Globus pallidus (tissue), 1 donor: Measurements from ENCODE around the gene ZSCAN25.
"Not testable (repeated sequence)": the region's sequence is repeated elsewhere in the genome, so short reads cannot be mapped to it uniquely, and the experiment has no call there.

Experiments used
- DNase-seq: peaks from one replicate; pipeline ENCODE4 v3.0.0-alpha.2; 2015; ENCODE audit warnings: low spot score

The ZSCAN25 gene

DNA sequence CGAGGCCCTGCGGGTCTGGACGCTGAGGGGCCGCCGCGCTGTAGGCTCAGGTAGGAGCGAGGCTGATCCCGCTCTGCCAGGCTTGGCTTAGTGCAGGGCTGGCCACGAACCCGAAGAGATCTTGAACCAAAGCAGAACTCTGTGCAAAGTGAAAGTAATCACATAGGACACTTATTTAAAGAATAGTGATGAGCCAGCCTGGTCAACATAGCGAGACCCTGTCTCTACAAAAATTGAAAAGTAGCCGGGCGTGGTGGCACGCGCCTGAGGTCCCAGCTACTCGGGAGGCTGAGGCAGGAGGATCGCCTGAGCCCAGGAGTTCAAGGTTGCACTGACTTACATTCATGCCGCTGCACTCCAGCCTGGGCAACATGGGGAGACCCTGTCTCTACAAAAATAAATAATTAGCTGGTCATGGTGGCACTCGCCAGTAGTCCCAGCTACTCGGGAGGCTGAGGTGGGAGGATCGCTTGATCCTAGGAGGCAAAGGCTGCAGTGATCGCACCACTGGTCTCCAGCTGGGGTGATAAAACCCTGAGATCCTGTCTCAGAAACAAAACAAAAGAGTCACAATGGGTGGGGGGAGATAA lies 541 bp downstream of the ZSCAN25 start:
- no peak for DNase-seq

DNA sequence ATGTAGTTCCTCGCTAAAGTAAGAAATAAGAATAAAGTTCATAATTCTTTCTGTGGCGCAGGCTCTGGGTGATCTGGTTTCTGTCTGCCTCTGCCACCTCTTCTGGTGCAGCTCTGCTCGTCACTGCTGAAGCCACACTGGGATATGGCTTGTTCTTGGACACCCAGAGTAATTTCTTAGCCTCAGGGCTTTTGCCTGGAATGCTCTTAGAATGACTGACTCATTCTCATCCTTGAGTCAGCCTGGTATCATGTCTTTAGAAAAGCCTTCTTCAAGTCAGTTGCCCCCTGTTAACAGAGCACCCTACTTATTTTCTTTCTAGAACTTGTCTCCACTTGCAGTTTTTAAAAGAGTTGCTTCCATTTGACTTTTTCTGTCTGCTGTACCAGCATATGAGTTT lies 2.0 kb downstream of the ZSCAN25 start:
- DNase-seq: no peak

DNA sequence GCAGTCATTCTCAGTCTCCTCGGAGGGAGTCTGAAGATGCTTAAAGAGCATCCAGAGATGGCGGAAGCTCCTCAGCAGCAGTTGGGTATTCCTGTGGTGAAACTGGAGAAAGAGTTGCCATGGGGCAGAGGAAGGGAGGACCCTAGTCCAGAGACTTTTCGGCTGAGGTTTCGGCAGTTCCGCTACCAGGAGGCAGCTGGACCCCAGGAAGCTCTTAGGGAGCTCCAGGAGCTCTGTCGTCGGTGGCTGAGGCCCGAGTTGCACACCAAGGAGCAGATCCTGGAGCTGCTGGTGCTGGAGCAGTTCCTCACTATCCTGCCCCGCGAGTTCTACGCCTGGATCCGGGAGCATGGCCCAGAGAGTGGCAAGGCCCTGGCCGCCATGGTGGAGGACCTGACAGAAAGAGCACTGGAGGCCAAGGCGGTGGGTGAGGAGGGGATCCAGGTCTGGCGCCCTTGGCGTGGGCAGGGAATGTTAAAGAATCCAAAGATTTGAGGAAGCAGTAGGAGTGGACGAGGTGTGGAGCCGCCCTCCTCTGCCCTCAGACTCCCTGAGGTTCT lies 2.9 kb downstream of the ZSCAN25 start:
- no peak for DNase-seq

DNA sequence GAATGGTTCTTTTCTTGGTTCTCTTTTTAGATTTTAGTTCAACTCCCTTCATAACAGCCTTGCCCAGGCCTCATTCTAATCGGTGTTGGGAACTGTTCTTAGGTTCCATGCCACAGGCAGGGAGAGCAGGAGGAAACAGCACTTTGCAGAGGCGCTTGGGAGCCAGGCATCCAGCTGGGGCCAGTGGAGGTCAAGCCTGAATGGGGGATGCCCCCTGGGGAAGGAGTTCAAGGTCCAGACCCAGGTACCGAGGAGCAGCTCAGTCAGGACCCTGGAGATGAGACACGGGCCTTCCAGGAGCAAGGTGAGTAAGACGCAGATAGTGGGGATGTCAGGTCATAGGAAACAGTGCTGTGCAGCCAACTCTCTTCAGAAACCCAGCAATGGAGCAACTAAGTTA lies 4.5 kb downstream of the ZSCAN25 start:
- DNase-seq: no peak

- DNase-seq: no peak
These were observed 5.8 kb downstream of the ZSCAN25 start for GRCh38 chr7:99622596-99622995.

DNA sequence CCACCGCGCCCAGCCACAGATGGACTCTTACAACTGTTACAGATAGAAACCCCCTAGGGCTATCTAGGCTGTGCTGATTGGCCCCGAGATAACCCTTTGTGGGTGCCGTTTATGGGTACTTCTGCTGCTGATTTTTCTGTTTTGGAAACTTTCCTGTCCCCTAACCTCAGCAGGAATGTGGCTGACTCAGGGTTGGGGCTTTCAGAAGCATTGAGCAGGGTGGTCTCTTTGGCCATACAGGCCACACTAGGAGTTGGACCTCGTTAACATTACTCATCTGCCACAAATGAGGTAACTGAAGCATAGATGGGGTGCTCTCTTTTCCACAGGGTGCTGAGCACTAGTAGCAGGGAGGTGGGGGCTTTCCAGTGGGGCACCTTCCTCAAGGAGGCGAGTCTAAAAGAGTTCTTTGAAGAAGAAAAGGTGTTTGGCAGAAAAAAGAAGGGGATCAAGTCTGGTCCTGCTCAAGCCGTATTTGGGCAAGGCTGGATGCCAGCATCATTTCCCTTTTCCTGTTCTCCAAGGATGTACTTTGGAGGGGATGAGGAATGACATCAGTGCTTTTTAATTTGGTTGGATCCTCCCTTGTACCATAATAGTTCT lies 6.4 kb downstream of the ZSCAN25 start:
- DNase-seq: no peak

DNA sequence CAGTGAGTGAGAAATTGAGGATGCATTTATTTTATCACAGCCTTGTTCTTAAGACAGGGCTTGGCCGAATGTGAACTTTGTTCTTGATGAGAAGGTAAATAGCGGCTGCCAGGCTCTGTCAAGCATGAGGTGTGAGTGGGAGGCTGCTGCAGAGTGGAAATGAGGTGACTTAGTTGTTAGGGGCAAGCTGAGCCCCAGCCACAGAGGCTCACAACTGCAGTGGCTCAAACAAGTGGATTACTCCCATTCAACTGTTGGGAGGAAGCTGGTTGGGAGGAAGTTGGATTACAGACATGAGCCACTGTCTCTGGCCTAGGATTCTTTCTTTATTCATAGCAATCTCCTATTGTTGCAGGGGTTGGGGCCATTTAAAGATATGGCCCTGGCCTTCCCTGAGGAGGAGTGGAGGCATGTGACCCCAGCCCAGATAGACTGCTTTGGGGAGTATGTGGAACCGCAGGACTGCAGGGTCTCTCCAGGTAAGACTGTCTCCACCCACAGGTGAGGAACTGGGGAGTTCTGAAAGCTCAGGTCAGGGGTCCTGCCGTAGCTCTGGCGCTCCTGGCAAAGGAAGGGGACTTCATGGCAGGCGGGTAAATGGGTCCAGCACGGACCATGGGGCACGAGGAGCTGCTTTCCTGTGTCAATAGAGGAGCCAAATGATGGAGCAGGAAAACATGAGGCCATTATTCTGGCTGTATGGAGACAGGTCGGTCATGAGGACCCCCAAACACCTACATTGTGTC lies 7.1 kb downstream of the ZSCAN25 start:
- no peak for DNase-seq

DNA sequence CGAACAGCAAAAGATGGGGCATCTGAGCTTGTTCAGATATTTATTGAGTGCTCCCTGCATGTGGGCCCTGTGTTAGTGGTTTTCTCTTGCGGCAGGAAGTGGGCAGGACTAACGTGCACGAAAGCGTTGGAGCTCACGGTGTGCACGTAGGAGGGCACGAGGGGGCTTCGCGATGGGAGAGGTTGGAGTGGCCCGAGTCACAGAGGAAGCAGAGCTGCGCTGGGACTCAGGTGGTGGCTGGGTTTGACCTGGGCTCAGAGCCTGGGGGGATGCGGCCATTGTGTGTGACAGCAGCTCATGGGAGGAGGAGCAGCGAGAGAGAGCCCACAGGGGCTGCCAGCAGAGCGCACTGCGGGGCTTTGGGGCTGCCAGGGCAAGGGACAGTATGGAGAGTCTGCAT lies 7.7 kb downstream of the ZSCAN25 start:
- DNase-seq: no peak

GRCh38 chr7:99625321-99625720 lies 8.6 kb downstream of the ZSCAN25 start:
- DNase-seq: no peak

- no peak for DNase-seq
These were observed 9.2 kb downstream of the ZSCAN25 start for GRCh38 chr7:99625961-99626360.

DNA sequence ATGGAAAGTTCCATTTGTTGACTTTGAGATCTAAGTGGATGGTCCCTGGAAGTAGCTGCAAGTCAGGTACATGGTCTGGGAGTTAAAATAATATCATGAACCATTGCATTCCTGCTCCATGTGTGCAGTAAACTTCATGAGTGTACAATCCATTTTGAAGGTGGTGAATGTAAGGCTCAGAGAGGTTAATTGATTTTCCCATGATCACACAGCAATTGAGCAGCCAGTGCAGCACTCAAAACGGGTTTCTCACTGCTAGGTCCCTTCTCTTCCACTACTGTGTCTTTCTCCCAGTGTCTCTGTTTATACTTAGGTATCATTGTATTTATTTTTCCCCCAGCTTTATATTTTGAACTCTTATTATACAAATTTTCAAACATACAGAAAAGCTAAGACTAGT lies 9.9 kb downstream of the ZSCAN25 start:
- DNase-seq: no peak

- DNase-seq: no peak
These were observed 10.8 kb downstream of the ZSCAN25 start for GRCh38 chr7:99627513-99627912.

- no peak for DNase-seq
These were observed 12.0 kb downstream of the ZSCAN25 start for GRCh38 chr7:99628471-99629465.

GRCh38 chr7:99629643-99630042 lies 12.9 kb downstream of the ZSCAN25 start:
- DNase-seq: no peak

DNA sequence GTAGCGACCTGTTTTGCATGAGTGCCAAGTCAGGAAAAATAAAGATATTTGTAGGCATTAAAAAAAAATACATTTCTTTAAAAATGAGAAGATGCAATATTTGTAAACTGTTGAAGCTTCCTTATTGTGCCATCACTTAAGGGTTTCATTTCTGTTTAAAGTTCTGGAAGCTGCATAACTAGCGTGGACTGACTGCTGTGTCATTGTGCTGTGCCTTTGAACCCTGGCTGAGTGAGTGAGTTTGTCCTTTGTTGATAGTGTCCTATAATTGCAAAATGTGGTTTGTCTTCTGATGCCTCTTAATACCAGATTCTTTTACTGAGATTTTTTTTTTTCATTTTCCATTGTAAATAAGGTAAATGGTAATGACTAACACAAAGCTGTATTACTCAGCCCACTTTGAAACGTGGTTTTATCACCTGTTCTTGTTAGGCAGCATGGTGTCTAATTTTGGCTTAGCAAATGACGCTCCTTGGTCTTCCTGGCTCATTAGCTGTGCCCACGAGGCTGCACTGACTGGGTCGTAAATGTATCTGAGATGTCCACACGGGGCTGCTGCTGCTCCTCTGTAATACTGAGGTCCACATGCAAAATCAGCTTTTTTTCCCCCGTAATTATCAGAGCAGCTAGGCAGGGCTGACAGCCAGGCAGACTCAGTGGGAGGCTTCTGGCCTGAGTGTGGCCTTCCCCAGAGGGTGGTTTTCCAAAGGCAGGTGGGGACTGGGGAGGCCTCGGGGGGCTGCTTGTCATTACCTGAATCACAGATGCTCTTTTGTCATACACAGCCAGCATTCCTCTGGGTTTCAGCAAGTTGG lies 14.8 kb downstream of the ZSCAN25 start:
- no peak for DNase-seq

DNA sequence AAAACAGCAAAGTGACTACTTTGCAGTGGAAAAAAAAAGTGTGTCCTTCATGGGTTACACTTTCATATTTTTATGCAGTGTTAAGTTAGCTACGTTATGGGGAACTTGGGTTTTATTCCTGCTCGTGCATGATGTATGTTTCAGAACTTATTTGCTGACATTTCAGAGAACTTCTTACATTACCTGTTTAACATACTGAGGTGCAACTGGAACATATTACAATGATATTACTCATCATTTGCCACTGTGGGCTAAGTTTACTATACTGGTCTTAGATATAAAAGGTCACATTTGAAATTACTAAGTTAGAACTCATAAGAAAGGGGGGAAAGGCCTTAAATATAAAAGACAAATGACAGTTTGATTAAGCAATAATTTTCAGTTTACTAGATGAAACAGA lies 20.7 kb downstream of the ZSCAN25 start:
- not testable (repeated sequence) for DNase-seq

- no peak for DNase-seq
These were observed 22.0 kb downstream of the ZSCAN25 start for GRCh38 chr7:99638731-99639130.

DNA sequence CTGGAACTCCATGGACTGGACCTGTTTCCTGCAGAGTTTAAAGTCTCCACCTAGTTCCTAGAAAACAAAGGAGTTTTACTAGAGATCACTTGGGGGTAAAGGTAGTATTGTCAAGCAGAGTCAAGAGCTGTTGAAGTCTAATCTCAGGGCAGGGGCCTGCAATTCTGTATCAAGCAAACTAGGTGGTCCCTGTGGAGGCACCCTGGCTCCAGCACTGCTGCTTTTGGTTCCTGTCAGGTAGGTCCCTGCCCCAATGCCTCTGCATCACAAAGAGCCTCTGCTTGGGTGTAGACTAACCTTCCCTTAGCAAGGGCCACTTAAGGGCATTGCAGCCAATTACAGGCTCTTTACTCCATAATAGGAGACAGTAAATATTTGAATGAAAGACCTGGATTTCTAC lies 22.5 kb downstream of the ZSCAN25 start:
- DNase-seq: no peak

DNA sequence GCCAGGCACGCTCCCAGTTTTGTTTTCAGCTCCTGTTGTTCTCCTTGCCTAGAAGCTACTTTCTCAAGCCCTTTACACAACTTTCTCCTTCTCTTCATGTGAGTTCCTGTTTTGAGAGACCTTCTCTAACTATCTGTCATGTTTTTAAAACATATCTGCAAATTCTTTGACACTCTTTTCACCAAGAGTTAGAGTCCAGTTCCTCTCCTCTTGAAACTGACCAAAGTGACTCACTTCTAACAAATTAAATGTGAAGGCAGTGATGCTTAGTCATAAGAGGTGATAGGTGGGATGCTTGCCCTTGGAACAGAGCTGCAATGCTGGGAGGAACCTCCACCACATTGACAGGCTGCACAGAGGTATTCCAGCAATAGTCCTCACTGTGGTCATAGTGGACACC lies 25.3 kb downstream of the ZSCAN25 start:
- DNase-seq: no peak

- no peak for DNase-seq
These were observed 26.7 kb downstream of the ZSCAN25 start for GRCh38 chr7:99643464-99643863.

DNA sequence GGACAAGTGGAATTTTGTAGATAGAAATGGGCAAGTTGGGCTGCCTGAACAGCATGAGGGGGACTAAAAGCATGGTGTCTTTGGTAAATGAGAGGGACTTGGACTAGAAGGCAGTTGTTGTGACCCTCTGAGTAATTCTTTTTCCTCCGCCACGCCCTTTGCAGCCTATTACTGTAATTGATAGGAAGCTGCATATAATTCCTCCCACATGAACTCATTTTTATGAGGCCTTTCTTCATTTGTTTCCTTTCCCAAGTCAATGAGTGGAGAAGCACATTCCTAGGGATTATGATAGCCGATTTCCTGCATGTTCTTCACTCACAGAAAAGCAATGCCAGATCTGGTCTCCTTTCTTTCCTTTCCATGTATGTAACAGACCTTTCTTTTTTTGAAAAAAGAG lies 27.7 kb downstream of the ZSCAN25 start:
- DNase-seq: no peak
